ENCODE results near the gene CNTFR.

Gene CNTFR

GRCh38 chr9:34572092-34572491, 17.4 kb downstream of the CNTFR start:
- no peak for DNase-seq

DNA sequence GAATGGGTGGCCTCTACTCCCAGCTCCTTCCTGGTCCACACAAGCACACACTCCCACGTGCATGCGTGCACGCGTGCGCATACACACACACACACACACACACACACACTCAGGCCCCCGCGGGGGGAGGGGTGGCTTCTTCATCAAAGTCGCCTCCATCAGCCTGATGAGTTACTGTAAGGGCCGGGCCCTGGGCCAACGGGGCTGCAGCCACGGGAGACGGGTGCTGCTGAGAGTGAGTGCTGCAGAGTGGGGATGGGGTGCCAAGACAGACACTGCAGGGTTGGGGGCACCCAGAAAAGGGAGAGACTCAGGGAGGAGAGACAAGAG, 18.1 kb downstream of the CNTFR start:
- DNase-seq: no peak

GRCh38 chr9:34570809-34571480, 18.6 kb downstream of the CNTFR start:
- DNase-seq: no peak

DNA sequence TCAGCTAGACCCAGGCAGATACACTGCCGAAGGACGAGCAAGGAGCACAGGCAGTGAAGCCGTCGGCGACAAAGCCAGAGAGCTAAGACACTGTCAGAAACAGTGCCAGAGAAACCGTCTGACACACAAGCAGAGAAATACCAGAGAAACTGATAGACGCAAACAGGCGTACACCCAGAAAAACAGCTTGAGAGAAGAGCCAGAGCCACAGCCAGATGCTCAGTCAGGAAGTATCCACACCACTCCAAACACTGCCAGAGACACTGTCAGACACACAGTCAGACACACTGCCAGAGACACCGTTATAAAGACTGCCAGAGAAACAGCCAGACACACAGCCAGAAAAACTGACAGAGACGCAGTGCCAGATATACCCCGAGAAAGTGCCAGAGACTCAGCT, 19.1 kb downstream of the CNTFR start:
- DNase-seq: no peak

- DNase-seq: no peak
Measured at GRCh38 chr9:34568774-34569173, 20.8 kb downstream of the CNTFR start.

GRCh38 chr9:34568133-34568532, 21.4 kb downstream of the CNTFR start:
- DNase-seq: no peak

DNA sequence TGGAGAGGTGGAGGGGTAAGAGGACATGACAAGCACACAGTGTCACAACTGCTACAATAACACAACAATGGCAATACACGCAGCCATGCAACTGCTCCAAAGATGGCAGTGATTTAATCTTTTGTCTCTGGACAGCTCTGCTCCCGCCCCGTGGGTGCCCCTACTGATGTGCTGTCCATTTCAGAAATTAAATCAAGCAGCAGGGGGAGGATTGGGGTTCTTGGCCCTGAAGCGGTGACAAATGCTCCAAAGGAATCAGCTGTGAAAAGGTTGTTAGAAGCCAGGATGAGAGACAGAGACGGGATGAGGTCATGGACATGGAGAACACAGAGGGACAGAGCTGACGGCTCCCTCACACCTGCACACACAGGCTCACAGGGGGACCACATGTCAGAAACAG, 22.6 kb downstream of the CNTFR start:
- DNase-seq: no peak

DNA sequence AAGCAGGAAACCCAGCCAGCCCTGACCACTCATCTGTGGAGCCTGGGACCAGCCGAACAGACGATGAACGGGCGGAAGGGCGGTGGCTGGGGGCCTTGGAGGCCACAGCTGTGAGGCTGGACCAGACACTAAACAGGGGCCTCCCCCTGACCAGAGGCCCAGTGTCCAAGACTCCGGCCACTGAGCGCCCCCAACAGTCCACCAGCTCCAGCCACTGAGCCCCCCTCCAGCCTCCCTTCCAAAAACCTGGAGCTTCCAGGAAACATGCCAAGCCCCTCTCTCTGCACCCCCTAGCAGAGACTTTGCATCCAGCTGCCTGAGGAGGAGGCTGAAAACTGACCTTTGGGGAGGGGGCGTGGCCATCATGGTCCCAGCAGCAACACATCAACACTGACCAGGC, 23.2 kb downstream of the CNTFR start:
- DNase-seq: no peak

DNA sequence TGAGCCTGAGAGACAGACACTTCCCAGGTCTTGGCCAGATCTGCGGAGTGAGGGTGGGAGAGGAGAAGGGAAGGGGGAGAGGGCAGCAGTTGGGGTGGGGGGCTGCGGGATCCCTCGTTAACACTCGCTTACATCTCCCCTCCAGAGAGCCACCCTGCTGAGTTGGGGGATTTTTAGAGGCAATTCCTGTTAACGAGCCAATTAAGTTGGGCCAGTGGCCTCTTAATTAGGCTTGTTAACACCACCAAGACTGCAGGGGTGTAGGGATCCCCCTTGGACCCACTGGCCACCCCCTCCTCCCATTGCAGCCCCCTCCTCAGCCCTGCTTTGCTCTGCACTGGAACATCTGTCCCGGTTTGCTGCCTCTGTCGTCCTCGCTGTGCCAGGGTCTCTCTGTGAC, 23.7 kb downstream of the CNTFR start:
- DNase-seq: no peak

DNA sequence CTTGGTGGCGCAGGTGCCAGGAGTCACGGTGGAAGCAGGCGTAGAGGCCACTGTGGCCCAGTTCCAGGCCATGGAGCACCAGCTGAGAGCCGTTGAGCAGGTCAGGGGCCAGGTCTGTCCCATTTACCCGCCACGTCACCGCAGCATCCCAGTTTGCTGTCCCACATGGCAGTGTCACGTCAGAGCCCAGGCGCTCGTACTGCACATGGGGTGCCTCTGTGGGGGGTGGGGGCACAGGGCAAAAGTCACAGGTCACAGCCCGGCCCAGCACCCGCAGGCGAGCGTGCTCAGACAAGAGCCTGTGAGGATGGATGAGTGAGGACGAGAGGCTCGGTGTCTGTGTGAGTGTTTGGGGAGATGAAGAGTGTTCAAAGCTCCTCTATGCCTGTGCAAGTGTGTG, 24.9 kb downstream of the CNTFR start:
- no peak for DNase-seq

GRCh38 chr9:34563262-34563661, 26.3 kb downstream of the CNTFR start:
- DNase-seq: no peak

DNA sequence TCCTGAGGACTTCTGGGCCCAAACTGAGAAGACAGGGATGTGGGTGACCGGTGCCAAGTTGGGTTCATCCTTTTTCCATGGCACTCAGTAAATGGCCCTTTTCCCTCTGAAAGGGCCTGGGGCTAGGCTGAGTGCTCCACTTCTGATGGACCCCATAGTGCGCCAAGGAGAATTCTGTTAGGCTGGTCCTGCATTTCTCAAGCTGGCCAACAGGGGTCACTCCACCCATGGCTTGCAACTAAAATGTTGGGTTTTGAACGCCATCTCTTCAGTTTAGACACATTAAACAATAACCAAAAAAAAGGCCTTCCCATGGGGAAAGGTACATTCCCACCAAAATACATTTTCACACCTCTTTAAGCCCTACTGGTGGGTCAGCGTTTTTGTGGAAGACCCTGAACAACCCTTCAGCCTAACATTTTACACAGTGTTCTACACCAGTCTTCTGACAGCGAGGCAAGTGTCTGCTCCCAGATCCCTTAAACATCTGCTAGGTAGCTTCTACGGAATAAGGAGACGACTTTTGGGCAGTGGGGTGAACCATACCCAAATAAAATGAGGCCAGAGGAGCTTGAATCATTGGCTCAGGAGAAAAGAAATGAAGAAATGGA, 27.3 kb downstream of the CNTFR start:
- no peak for DNase-seq

- no peak for DNase-seq
Measured at GRCh38 chr9:34560599-34561214, 28.8 kb downstream of the CNTFR start.

DNA sequence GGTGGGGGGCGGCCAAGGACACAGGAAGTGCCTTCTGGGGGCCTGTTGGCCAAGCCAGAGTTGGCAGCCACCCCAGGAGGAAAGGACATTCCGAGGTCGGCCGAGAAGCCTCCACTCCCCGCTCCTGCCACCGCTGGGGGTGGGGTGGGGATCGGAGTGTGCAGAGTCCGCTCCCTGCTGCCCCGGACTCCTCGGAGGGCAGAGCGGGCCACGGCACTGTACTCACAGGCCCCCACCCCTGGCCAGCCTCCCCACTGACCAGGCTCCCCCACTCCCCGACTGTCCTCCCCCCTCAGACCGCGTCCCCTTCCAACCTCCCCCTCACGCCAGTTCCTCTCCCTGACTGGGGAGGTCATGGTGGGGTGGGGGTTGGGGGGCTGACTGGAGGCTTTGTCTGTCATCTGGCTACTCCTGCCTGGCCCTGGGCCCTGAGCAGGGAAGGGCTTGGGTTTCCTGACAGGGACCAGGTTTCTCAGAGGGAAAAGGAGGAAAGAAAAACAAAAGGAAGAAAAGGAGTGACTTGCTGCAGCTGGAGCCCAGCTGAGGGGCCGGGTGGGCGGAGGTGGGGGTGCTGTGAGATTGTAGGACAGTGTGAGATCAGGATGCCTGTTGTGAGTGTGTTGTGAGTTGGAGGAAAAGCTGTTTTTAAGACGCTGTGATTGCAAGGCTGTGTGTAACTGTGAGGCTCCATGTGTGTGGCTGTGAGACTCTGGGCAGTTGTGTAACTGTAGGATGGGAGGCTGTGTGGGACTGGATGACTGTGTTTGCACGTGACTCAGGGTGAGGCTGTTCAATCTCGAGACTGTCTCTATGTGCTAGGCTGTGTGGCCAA, 29.7 kb downstream of the CNTFR start:
- DNase-seq: no peak

DNA sequence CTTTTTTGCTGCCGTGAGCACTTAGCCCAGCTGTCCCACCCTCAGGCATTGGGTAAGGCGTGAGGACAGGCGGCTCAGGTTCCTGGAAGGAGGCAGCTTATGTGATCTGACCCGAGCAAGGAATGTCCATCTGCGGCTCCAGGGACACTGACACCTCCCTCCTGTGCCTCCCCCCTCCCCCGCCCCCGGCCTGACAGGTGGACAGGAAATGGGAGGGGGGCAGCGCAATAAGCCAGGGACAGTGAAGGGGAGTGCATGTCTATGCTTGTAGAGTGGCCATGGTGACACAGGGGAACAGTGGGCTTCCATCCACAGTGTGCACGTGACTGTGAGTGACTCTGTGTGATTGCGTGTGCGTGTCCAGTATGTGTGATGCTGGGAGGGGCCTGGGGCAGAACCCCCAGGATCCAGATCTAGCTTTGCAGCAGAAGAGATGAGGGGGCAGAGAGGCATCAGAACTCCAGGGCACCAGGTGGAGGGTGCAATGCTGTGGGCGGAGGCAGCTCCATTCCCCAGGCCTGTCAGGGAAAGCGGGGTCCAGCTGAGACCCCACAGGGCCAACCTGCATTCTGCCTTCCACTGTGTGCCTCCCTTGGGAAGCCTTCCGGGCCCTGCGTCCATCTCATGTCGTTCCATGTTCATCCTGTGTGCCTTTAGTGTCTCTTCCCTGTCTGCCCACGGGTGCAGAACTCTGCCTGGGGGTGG, 30.5 kb downstream of the CNTFR start:
- DNase-seq: peak; percentile 22 to 23

DNA sequence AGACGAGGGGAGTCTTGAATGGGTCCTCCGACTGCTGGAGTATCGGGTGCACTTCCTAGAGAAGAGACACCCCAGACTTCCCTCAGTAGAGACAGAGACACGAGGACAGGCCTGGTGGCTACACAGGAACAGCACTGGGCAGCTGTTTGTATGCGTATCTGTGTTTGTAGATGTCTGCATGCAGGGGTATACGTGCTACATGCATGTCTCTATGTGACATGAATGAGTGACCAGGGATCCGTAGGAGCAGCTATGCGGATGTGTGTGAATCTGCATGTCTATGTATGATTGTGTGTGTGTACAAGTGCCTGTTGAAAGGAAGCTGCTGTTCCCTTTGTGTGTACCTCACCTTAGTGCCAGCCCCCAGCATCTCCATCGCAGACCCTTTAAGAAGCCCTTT, 31.2 kb downstream of the CNTFR start:
- no peak for DNase-seq

- no peak for DNase-seq
Measured at GRCh38 chr9:34557426-34558321, 31.9 kb downstream of the CNTFR start.

- DNase-seq: no peak
Measured at GRCh38 chr9:34556949-34557348, 32.6 kb downstream of the CNTFR start.

DNA sequence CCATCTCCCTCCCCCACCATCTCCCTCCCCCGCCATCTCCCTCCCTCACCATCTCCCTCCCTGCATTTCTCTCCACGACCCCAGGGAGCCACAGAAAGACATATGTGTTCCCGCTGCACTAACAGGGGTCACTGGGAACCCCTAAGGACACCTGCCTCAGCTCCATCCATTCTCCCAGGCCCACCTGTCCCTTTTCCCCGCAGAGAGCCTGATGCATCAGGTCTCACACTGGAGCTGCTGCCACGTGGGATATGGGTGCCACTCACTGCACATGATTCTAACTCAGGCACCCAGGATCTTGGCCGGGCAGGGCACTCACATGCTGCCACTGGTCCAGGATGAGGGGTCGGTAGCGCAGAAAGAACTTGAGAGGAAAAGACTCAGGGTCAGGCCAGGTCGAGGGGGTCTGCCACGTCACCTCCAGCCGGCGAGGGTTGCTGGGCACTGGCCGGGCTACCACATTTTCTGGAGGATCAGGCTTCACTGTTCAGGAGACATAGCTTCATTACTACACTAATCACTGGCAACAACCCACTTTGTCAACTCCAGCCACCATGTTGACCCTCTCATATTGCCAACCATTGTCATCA, 33.5 kb downstream of the CNTFR start:
- DNase-seq: no peak

DNA sequence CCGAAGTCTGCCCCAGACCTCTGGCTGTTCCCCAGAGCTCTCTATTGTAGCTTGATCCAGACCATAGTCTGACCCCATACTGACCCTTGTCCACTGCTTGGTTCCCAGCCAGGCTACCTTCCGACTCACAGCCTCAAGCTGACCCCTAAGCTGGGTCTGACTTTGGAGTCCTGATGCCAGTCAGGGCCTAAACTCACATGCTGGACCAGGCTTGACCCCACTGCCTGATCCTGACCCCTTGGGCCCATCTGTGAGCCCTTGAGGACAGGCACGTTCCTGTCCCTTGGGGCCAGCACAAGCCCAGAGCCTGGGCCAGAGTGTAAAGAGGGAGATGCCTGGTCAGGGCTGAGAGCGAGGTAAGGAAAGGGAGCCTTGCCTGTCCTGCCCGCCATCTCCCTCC, 34.0 kb downstream of the CNTFR start:
- no peak for DNase-seq

- DNase-seq: no peak
Measured at GRCh38 chr9:34555002-34555348, 34.5 kb downstream of the CNTFR start.

Measured in SHP77 (cell line).